CD4-positive, alpha-beta T cell treated with Interleukin-15 for 4 hours (primary cell): ENCODE measurements around the gene GLI3.

Experiments used
- DNase-seq: peaks from one replicate; pipeline ENCODE4 v3.0.0-alpha.2; 2020; ENCODE audit warnings: low spot score

GLI3 gene

DNA sequence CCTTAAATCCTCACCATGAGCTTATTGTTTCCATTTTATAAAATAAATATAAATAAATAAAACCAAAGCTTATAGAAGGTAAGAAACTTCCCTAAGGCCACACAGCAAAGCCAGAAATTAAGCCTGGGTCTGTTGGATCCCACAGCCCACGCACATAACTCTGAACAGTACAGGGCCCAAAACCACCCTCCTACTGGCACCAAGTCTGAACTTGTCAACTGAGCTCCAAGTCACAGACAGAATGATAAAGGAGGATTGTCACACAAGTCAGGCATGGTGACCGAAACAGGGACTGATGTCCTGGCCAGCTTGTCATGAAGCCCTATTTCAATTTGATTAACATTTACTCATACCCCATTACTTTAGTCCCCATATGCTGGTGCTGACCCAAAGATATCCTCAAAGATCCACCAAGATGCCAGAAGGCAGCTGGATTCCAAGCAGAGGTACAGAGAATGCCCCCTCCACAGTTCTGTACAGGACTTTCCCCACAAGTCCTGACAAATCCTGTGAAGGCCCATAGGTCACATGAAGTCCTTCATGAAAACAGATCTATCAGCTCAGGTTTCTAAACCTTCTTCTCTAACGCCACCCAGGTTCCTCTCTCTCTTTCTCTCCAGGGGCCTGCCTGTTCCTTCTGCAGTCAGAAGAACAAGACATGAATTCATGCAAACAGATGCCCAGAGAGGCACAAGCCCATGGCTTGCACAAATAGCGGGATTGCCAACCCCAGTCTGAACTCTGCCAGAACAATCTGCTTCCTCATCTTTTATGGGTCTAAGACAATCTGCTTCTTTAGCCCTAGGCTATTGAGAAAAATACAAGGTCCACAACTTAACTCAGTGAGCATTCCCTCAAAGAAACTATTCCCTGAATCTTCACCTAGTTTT, 60.9 kb downstream of the GLI3 start:
- no peak for DNase-seq

DNA sequence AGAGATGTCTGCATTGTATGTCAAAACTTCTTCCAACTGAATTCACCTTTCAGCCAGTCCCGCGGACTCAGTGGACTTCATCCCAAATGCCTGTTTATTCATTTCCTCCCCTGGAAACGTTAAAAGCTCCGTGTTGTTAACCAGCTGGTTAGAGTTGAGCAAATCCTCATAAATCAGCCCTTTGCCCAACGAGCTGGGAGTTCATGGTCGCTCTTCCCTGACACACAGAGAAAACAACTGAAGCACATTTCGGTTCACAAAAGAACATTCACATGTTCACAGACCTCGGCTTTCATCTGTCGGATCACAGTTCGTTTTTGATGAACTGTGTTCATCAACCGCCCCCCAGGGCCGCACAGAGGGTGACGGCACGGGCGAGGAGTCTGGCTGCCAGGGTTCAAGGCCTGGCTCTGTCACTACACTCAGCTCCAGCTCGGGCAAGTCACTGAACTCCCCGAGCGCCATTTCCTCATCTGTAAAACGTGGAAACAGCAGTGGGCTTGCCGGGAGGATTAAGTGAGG, 62.6 kb downstream of the GLI3 start:
- DNase-seq = no peak

GRCh38 chr7:42170724-42171123, 66.3 kb downstream of the GLI3 start:
- no peak for DNase-seq

- no peak for DNase-seq
Measured at GRCh38 chr7:42168512-42168911, 68.5 kb downstream of the GLI3 start.

- DNase-seq = no peak
Measured at GRCh38 chr7:42167631-42168236, 69.3 kb downstream of the GLI3 start.

DNA sequence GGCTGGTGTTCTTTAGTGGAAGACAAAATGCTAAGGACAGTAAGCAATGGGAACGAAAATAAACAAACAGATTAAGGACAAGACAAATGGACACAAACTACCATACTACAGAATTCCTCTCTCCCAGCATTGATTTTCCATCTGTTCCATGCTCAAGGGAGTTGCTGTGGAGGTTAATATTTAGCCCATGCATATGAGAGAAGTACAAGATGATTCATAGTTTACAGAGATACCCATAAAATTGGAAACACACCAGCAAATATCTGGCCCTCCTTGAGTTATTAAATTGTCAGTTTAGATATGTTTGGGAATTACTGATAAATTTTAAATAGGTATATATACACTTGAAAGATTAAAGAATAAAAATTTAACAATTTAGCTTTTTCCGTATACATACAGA, 69.8 kb downstream of the GLI3 start:
- no peak for DNase-seq

DNA sequence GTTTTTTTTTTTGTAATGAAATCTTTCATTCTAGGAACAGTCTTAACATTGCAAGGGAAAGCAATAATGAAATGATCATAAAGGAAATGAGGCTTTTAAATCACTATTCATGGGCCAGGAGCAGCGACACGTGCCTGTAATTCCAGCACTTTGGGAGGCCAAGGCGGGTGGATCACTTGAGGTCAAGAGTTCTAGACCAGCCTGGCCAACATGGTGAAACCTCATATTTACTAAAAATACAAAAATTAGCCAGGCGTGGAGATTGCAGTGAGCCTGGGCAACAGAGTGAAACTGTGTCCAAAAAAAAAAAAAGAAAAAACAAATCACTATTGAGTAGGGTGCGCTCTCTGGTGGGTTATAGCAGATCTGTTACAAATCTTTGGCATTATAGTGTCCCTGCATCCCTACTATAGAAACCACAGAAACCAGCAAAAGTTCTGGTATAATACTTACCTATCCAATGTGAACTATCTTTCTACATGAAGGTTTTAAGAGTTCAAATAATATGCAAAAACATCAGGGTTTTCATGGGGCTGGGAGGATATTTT, 72.1 kb downstream of the GLI3 start:
- no peak for DNase-seq

DNA sequence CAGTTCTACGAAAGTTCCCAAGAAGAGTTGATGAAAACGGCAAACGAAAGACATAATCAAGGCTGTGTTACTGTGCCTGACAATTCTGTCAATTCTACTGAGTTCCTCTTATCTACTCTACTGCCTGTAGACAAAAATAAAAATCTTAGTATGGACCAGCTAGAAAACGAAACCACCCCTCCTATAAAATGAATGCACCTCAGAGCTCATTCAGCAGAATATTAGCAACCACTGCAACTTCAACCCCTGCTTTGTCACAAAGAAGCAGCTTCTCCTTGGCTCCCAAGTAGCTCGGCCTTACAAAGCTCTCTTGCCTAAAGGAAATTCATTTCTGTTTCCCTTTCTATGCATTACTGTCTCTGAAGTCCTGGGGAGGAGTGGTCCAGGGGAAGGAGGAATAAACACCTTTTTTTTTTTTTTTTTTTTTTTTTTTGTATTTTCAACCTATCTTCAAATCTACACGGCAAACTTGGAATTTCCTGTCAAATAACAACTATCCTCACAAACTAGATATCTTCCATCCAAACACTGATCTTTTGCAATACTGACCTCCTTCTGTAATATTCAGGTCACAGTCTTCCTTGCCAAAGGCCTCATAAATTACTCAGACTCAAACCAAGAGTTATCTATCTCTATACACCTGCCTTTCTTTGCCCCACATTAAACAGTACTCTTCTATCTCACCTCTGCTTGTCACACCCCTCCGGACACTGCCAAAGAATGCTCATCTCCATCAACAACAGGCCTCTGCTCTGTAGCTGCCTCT, 74.3 kb downstream of the GLI3 start:
- no peak for DNase-seq

DNA sequence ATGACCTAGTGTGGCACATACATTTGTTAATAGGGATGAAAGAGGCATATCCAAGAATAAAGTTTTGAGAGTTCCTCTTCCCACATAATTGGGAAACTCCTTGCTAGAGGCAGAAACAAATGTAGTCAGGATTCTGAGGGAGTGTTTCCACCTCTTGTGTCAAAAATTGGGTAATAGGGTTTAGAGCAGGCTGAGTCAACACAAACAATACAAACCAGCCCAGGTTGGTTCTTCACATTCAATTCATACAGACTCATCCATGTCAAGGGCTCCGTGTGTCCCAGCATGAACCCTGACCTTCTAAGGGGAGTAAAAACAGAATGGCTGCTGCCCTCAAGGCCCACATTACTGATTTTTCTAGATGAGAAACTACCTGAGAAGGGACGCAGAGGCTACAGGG, 75.3 kb downstream of the GLI3 start:
- DNase-seq = no peak

GRCh38 chr7:42161110-42161509, 75.9 kb downstream of the GLI3 start:
- no peak for DNase-seq

DNA sequence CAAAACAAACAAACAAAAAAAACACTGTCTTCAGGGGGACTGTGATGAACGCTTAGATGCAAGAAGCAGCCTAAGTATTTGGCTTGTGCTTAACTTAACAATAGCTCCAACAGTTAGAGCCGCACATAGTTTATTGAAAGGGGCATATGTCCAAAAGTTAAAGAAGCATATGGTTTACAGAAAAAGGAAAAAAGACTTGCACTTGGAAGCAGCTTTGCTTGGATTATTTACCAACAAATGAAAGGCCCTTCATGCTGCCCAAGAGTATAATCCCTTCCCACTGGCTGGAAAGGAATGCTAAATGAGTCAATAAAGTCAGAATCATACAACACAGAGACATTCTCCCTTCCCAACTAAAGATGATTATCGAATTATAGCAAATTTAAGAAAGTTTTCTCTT, 77.9 kb downstream of the GLI3 start:
- no peak for DNase-seq

DNA sequence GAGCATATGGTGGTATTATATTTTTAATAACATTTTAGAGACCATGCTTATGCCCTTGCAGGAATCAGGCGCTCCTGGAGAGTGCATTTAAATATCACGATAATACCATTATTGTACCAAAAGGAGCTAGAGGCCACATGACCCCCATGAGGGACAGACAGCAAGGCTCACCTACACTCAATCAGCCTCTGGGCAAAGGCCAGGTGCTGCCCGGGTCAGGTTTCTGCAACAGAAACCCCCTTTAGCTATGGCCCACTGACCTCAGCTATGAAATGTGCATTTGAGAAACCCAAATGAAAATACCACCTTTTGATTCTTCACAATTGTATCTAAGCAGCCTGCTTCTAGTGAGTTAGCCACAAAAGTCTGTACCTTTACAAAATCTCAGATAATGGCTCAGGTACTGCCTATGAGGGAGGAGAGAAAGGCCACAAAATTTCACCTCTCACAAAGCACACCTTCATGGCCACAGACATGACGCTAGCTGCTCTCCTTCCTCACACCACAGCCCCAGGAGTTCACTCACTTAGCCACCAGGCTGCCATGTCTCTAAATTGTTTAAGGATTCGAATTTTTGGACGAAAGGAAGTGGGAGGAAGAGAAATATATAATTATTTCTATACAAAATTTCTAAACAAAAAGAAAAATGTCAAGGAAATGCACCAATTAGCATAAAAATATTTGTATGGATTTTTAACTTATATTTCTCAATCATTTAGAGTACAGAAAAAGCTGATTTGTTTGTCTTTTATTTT, 79.9 kb downstream of the GLI3 start:
- no peak for DNase-seq

GRCh38 chr7:42156291-42156865, 80.6 kb downstream of the GLI3 start:
- no peak for DNase-seq

DNA sequence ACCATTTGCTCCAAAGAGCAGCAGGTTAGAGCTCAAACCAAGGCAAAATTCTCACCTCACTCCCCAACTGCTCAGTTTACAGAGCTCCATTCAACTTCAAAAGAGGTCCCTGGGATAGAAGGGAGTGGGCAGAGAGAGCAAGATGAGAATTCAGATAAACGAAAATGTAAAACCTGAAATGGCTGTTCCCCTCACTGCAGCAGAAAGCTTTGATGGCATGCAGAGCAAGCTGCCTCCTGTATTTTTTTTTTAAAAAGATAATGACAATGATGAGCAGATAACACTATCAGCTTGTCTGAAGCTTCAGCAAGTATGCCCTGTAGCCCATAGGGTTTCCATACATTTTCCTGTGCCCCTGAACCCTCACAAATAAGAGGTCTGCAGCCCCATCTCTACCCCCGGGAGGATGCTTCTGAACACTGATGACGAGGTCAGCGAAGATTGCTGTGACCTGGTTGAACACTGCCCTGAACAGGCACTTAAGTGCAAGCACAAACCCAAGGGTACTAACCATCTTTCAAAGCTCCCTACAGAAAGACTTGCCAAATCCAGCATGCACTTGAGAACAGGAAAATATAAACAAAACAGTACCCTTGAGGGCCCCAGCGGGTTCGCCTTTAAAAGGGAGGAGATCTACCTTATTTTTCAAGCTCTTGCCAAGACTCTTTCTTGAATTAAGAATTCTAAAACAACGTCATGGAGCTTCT, 81.3 kb downstream of the GLI3 start:
- DNase-seq = no peak

- DNase-seq = no peak
Measured at GRCh38 chr7:42154173-42154572, 82.8 kb downstream of the GLI3 start.

GRCh38 chr7:42152329-42153205, 84.4 kb downstream of the GLI3 start:
- DNase-seq = no peak

- no peak for DNase-seq
Measured at GRCh38 chr7:42151309-42151708, 85.7 kb downstream of the GLI3 start.

DNA sequence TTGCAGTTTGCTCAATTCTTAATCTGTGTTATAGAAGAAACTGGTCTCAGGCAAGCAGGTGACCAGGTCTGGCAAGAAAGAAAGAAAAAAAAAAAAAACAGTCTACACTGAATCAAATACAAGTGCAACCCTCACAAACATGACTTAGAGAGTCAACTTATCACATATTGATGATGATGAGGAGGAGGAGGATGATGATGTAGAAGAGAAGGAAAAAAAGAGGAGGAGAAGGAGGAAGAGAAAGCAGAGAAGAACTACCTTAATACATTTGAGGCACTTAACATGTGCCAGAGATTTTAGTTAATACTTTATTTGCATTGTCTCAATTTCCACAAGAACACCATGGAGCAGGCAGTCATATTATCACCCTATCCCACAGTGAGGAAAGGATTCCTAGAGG, 91.5 kb downstream of the GLI3 start:
- no peak for DNase-seq

- DNase-seq = no peak
Measured at GRCh38 chr7:42144604-42145003, 92.4 kb downstream of the GLI3 start.
